Fibroblast of skin of right quadriceps (primary cell): ENCODE results near the gene CLEC11A.

Experiments used
- DNase-seq: peaks from one replicate; pipeline ENCODE4 v3.0.0-alpha.2; 2013

The CLEC11A gene, protein sequence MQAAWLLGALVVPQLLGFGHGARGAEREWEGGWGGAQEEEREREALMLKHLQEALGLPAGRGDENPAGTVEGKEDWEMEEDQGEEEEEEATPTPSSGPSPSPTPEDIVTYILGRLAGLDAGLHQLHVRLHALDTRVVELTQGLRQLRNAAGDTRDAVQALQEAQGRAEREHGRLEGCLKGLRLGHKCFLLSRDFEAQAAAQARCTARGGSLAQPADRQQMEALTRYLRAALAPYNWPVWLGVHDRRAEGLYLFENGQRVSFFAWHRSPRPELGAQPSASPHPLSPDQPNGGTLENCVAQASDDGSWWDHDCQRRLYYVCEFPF

DNA sequence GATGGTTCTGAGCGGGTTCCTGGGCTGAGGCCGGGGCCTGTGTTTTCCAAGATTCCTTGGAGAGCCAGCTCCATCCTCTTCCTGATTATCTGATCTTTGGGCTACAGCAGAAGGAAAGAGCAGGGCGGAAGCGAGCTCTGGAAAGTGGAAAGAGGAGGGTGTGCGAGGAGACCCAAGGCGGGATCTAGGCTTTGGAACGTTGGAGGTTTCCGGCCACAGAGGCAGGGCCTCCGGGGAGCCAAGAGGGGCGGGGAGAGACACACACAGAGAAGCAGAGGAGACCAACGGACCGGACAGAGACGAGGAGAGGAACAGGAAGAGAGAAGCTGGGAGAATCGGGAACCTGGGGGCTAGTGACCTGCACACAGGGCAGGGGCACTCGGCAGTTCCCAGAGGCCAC, at the start of gene CLEC11A:
Gene CLEC11A (plus strand): TSS at position 296 of the 400 bp plus-strand sequence. CDS start 162 bp downstream, outside the sequence.
- DNase-seq = peak; percentile 83

GRCh38 chr19:50676625-50677197, 46.5 kb upstream of the CLEC11A start:
- no peak for DNase-seq

- DNase-seq = no peak
Measured at GRCh38 chr19:50677636-50678035, 45.5 kb upstream of the CLEC11A start.

- DNase-seq = no peak
Measured at GRCh38 chr19:50678323-50678722, 44.8 kb upstream of the CLEC11A start.

- peak; percentile 61 for DNase-seq
Measured at GRCh38 chr19:50679177-50680125, 43.7 kb upstream of the CLEC11A start.

DNA sequence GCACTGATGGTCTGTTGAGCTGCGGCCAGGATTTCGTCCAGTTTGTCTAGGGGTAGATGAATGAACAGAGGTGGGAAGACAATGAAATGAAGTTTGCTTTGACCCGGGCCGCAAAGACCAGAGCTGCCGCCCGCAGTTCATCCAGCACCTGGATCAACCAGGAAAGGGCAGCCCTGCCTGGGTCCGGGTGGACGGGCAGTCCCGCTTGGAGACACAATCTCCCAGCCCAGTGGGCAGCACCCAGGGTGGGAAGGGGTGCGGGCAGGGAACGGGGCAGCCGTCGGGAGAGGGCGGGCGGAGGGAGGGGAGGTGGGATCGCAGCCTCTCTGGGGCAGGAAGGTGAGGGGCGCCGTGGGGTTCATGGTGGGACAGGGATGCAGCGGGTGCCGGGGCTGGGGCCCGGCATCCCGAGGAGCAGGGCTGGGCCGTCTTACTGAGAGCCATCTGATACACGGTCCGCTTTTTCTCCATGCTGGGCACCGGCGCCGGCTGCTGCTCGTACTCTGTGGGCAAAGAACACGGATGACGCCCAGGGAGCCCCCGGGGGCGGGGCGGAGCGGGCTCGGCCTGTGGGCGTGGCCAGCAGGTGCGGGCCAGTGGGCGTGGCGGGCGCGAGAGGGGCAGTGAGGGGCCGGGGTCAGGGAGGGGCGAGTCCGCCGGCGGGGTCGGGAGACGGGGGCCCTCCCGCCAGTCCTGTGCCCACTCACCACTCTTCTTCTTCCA, 36.7 kb upstream of the CLEC11A start:
- DNase-seq = no peak

GRCh38 chr19:50688766-50689165, 34.4 kb upstream of the CLEC11A start:
- DNase-seq = no peak

- no peak for DNase-seq
Measured at GRCh38 chr19:50690439-50690838, 32.7 kb upstream of the CLEC11A start.

GRCh38 chr19:50693064-50693975, 29.8 kb upstream of the CLEC11A start:
- DNase-seq = no peak

DNA sequence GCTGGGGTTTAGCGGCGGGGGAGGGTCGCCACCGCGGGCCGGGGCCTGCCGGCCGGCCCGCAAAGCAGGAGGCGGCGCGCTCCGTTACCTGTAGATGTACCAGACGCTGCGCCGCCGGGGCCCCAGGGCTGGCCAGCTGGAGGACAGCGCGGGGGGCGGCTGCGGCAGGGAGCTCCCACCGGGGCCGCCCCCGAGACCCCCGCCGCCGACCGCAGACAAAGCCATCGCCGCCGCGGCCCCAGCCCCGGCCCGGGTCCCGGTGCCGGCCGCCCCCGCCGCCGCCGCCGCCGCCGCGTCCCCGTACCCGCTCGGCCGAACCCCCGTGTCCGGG, 28.4 kb upstream of the CLEC11A start:
- DNase-seq = no peak

DNA sequence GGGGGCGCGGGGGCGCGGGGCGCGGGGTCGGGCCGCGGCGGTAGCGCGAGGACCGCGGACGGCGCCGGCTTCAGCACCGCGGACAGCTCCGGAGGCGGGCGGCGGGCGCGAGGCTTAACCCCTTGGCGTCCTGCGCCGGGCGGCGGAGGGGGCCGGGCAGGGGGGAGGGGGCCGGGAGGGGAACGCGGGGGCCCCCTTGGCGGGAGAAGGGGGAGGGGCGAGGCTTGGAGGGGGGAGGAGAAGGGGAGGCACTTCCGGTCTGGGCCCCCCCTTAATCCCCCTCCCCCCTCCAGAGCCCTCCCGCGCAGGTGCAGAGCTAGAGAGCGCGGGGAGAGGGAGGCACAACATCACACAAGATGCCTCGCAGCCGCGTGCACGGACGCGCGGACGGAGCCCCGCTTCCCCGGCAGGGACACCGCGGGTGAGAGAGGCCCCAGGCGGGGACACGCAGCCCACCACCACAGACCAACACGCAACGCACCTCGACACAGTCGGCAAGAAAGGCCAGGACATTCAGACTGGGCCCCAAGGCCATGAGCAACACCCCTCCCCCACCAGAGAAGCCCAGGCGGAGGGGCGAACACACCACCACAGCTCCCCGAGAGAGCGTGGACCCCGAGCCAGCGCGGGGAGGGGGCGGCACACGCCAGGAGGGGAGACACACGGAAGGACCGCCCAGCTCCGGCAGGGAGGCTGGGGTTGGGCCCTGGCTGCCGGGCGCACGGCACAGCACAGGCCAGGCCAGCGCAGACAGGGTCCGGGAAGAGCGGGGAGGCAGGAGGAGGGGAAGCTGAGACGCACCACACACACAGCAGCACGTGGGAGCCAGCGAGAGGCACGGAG, 27.7 kb upstream of the CLEC11A start:
- no peak for DNase-seq

DNA sequence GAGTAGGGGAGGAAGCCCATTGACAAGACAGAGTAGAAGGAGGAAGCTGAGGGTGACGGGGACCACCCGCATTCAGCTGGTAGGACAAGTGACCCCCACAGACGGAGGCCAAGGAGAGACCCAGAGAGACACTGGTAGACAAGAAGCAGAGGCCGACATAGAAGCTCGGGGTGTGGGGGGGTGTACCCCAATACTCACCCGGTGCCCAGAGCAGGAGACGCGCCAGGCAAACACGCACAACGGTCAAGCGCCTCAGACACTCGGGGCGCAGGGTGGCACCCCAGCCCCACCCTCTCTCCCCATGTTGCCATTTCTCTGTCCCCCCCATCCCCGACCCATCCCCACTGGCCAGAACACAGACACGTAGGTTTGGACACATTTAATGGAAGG, 27.1 kb upstream of the CLEC11A start:
- DNase-seq = no peak

GRCh38 chr19:50697414-50698124, 25.6 kb upstream of the CLEC11A start:
- DNase-seq = no peak

DNA sequence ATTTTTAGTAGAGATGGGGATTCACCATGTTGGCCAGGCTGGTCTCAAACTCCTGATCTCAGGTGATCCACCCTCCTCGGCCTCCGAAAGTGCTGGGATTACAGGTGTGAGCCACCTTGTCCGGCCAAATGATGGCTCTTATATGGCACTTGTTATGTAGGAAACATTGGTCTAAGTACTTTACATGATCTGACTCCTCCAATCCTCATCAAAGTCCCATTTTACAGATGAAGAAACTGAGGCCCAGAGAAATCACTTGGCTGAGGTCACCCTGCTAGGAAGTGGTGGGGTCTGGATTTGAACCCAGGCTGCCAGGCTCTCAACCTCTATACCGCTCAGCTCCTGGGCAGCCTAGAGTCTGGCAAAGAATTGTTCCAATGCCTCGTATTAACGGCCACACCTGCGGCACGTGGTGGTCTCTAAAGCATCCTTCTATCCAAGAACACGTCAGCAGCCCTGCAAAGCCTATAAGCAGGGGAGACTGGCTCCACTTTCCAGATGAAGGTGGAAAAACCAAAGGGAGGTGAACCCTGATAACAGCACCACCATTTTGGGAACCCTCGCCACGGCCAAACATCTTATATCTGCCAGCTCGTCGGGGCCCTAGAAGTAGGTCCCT, 21.7 kb upstream of the CLEC11A start:
- no peak for DNase-seq

DNA sequence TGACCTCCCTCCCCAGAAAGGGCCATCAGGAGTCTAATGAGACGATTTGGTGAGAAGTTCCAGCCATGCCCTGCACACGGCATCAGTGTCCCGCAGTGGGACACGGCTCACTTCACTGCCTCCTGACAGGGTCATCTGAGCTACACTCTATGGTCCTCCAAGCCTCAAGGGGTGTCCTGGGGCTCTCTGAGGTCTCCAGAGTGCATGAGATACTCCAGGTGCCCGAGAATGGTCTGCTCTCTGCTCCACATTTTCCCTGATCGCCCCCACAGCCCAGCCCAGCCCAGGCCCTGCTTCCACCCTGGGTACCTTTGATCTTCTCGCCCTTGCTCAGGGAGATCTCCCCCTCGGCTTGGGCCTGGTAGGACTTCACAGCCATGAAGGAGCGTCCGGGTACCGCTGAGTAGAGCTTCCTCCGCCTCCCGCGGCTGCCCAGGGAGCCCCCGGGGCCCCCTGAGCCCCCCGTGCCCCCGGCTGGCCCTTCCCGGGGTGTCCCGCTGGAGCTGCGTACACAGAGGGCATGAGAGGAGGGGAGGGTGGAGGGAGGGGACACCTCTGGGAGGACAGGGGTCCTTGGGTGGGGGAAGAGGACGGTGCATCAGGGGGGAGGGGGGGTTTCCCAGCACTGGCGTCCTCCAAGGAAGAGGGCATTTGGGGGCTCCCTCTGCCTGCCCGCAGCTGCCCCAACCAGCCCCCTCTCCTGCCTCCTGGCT, 20.9 kb upstream of the CLEC11A start:
- no peak for DNase-seq

GRCh38 chr19:50702871-50703829, 20.0 kb upstream of the CLEC11A start:
- DNase-seq = peak; percentile 38

DNA sequence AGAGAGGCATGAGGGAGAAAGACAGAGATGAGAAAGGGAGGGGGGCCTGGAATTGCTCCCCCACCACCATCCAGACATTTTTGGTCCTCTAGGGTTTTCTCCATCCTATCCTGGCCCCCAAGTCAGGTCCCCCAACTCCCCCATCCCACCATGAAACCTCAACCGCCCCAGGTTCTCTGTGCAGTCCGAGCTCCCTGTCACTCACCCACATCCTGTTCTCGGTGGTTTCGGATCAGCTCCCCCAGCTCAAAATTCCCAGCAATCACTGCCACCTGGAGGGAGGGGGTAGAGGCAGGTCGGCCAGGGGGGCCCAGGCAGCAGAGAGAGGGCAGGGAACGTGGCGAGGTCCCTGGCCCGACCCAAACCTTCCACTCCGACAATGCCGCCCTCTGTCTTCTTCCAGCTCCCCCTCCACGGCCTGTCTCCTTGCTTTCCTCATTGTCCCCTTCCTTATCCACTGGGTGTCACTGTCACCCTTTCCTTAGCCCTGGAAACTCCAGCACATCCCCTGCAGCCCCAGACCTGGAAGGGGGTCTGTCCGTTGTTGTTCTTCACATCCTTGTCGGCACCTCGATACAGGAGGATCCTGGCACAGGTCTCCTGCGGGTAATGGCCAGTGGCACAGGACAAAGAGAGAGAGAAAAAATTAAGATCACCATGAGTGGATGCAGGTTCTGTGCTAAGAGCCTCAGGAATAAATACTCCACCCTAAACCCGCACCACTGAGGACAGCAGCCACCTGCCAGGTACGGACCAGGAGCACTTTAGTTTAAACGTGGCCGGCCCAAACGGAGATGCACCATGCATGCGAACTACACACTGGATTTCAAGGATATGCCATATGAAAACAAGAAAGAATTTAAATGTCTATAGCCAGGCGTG, 19.0 kb upstream of the CLEC11A start:
- DNase-seq = peak; percentile 34
